HG03378 (cell line): ENCODE results near the gene LRR1.
"Not testable (repeated sequence)": the region's sequence is repeated elsewhere in the genome, so short reads cannot be mapped to it uniquely, and the experiment has no call there.

ENCODE experiments used
- ATAC-seq: cut with Tn5 transposase; IDR thresholded peaks from one replicate; pipeline ENCODE4 v1.9.1; 2021; ENCODE audit warnings: mild to moderate bottlenecking, moderate library complexity; ENCODE audit not compliant: unreplicated experiment

Gene LRR1

DNA sequence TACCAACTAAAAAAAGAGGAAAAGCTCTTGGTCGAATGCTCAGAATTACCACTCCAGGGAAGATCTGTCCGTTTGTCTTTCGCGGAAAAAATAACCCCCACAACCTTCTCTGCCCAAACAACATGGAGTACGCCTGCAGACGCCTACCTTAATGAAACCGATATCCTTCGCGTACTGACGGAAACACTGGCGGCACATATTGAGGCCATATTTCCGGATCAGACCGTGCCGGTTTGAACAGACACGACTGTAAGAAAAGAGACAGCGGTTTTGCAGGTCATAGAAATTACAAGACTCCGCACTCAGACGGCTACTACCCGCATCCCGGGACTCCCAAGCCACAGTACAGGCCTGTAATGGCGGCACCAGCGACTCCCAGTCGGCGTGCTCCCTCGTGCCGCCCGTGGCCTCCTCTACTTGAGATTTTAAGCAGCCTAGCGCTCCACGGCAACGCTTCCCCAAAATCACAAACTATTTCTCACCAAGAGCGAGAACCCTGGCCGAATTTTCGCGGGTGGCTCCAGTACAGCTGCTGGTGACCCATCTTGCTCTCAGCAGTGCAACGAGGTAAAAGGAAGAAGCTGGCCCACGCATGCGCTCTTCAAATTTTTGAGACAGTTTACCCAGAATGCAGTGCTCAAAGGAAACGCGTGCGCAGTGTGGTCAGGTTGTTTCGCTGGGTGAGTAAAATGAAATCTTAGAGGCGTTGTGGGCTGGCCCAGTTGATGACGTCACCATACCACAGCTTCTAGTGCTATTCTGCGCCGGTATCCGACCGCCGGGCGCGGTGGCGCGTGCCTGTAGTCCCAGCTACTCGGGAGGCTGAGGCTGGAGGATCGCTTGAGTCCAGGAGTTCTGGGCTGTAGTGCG is 12.7 kb upstream of the LRR1 start, which contains the start of gene RPS29:
TSS of gene RPS29 (minus strand) at position 578 of the 870 bp plus-strand sequence. CDS start at position 544, 34 bp downstream.
- ATAC-seq = peak; percentile 92

DNA sequence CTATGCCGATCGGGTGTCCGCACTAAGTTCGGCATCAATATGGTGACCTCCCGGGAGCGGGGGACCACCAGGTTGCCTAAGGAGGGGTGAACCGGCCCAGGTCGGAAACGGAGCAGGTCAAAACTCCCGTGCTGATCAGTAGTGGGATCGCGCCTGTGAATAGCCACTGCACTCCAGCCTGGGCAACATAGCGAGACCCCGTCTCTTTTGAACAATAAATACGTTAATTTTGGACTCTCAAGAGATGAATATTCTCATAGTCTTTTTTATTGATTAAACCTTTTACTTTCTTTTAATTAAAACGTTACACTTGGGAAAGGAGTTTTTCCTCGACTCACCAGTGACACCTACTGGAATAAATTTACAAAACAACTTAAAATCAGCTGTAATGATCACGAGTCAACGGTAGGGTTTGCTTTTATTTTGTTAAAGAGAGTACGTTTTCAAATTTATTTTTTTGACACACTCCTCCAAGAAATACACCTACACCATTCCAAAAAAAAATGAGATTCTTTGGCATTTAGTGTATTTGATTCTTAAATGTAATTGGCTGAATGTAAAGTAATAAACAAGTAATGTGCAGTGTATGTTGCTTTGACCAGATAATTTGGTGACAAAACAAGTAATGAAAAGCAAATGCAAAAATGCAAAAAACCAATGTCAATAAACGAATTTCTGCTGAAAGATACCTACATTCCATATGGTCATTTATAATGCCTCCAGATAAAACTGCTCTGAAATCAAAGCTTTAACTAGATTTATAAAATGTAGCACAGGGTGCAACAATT is 11.9 kb upstream of the LRR1 start:
- ATAC-seq = peak; percentile 41

- no peak for ATAC-seq
These were observed 9.4 kb upstream of the LRR1 start for GRCh38 chr14:49589387-49589786.

DNA sequence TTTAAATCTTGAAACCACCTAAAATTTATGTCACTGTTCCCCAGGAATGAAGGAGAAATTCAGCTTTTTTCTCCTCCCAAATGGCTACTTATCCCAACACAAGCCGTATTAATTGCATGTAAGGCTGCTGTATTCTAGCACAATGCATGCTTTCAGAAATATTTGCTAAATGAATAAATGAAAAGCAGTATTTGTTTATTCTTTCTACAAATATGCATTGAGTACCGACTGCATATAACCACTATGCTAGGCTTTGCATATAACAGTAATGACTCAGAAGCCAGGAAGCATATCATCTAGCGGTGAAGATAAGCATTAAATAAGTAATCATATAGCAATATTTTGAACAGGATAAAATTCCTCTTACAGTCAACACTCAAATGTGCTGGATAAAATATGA is 5.7 kb upstream of the LRR1 start:
- no peak for ATAC-seq

DNA sequence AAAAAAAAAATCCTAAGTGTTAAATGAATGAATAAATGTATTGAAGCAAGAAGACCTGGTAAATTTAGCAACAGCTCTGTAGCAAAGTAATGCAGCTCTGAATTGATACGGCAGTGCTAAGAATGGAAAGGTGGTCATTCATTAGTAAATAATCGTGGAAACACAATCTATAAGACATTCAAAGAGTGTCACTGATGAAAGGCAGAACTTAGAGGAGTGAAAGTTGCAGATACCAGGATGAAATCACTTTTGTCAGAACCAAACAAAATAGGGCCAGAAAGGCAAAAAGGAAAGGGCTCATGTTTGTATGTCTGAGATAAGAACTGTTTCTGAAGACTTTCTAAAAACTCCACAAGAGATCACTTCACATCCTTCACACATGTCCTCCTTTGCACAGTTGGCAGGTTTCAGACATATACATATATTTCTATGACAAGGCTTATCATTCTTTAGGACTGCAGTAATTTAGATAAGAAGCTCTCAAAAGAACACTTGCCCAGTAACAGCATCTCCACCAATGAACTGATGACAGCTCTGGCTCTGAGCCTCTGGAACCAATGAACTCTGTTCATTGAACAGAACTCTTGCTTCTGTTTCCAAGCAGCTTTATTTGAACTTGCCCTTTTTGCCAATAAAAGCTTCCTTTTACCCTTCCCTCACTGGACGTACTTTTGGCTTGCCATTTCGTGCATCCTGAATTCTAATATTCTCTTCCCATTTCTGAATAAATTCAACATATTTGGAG is 4.2 kb upstream of the LRR1 start:
- peak; percentile 31 for ATAC-seq

- ATAC-seq = no peak
These were observed 603 bp upstream of the LRR1 start for GRCh38 chr14:49598189-49598484.

GRCh38 chr14:49607583-49607982 is 8.8 kb downstream of the LRR1 start:
- ATAC-seq = no peak

GRCh38 chr14:49612251-49612650 is 13.5 kb downstream of the LRR1 start:
- ATAC-seq = no peak

DNA sequence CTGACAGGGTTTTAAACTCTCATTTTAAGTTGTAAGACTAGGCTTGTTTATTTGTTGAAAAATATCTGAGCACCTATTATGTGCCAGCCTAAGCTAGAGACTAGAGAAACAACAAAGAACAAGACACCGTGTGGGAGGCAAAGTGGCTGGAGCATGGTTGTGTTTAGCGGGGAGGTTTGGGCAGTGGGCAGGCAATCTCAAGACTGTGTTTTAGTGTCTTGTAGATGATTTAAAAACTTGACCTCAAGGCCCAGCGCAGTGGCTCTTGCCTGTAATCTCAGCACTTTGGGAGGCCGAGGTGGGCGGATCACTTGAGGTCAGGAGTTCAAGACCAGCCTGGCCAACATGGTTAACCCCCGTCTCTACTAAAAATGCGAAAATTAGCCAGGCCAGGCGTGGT is 13.9 kb downstream of the LRR1 start:
- no peak for ATAC-seq

GRCh38 chr14:49614196-49614595 is 15.5 kb downstream of the LRR1 start:
- ATAC-seq = no peak

GRCh38 chr14:49615776-49616175 is 17.0 kb downstream of the LRR1 start:
- ATAC-seq = no peak

DNA sequence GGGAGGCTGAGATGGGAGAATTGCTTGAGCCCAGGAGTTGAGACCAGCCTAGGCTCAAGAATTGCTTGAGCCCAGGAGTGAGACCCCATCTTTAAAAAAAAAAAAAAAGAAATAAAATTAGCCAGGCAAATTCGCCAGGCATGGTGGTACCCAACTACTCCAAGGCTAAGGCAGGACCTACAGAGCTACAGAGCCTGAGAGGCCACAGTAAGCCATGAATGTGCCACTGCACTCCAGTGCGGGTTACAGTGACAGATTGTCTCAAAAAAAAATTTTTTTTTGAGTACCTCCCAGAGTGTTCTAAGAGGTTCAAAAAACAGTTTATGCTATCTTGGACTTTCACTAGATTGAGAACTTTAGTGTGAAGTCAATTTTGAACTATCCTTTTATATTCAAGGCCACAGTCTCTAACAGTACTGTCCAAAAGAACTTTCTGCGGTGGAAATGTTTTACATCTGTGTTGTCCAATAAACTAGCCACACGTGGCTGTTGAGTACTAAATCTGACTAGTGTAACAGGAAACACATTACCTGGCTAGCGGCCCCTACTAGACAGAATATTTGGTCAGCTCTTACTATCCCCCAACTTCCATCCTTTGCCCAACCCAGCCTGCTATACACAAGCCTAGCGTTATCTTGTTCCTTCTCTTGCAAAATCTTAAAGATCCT is 19.2 kb downstream of the LRR1 start:
- no peak for ATAC-seq

DNA sequence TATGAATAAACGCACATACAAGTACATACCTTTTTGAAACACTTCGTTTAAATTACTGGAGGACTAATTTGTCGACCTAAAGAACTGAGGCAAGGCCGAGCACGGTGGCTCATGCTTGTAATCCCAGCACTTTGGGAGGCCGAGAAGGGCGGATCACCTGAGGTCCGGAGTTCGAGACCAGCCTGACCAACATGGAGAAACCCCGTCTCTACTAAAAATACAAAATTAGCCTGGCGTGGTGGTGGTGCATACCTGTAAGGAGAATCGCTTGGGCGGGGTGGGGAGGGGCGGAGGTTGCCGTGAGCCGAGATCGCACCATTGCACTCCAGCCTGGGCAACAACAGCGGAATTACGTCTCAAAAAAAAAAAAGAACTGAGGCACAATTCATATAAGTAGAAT is 20.5 kb downstream of the LRR1 start:
- not testable (repeated sequence) for ATAC-seq

DNA sequence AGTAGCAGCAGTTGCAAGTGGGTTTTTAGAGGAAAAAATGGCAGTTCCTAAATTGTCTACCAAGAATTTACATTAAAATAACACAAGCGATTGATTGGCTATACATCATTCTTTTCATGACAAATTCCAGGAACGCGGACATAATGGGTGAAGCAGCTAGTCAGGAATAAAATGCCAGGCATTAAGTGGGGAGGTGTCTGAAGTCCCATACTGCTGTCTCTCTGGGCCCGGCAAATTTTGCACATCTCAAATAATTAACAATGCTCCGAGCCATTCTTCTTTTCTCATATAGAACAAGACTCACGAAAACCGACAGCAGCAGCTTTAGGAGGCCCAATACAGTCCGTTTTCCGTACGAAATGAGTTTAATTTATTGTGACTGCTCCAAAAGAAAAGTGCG is 21.0 kb downstream of the LRR1 start:
- no peak for ATAC-seq

- peak; percentile 90 for ATAC-seq
These were observed 21.7 kb downstream of the LRR1 start, which contains the start of the genes MGAT2 and RPL36AL for GRCh38 chr14:49620182-49621113. MGAT2 (plus strand) TSS chr14:49620799; CDS start chr14:49621269, 470 bp downstream. RPL36AL (minus strand) TSS chr14:49620626; CDS start chr14:49619104, 1,522 bp downstream.

GRCh38 chr14:49621114-49621881 is 22.6 kb downstream of the LRR1 start:
- no peak for ATAC-seq

DNA sequence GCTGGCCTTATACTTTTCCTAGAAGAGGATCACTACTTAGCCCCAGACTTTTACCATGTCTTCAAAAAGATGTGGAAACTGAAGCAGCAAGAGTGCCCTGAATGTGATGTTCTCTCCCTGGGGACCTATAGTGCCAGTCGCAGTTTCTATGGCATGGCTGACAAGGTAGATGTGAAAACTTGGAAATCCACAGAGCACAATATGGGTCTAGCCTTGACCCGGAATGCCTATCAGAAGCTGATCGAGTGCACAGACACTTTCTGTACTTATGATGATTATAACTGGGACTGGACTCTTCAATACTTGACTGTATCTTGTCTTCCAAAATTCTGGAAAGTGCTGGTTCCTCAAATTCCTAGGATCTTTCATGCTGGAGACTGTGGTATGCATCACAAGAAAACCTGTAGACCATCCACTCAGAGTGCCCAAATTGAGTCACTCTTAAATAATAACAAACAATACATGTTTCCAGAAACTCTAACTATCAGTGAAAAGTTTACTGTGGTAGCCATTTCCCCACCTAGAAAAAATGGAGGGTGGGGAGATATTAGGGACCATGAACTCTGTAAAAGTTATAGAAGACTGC is 23.4 kb downstream of the LRR1 start:
- no peak for ATAC-seq

DNA sequence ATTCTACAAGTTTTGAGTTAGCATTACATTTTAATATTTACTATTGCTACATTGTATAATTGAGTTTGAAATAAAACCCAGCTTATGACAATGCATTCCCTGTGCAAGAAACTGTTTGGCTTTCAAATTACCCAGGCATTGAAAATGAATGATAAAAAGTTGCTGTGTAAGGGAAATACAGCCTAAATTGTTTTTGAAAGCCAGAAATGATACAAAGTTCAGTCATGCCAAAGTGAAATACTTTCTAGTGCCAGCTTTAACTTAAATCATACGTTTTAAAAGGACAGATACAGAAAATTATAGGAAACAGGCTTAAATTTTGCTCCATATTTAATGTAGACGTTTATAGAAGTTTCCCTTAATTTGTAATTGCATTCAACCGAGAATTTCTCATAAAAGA is 24.6 kb downstream of the LRR1 start:
- no peak for ATAC-seq
